H1 (cell line): Measurements from ENCODE around the gene RPRD2. TPM values are rescaled to one million over a fixed set of nuclear protein-coding genes. Genes with fewer than 3 reads are reported as not detected.

Source experiments
- CTCF ChIA-PET: fragments of 300-600 bp; sonication (Branson Sonifier 250); formaldehyde crosslinking; loops from one replicate; lab custom pipeline; 2021; ENCODE audit not compliant: partially characterized antibody; lab: Charles Lee
- POLR2A ChIA-PET: fragments of 300-600 bp; sonication (Branson Sonifier 250); formaldehyde crosslinking; loops from one replicate; lab custom pipeline; 2021; ENCODE audit warnings: inconsistent platforms; ENCODE audit not compliant: partially characterized antibody; lab: Charles Lee
- DNase-seq, 2 experiments: peaks; one replicate each; pipeline versions ENCODE4 v3.0.0 to v3.0.0-alpha.2; 2010 to 2022; ENCODE audit warnings: low spot score in 2 of 2, low read depth in 1 of 2, mixed read lengths in 1 of 2
- FAIRE-seq: peaks from 2 replicates; lab custom pipeline; 2011; peaks lifted over from hg19 to GRCh38; lab: Jason Lieb, UNC
- H2AFZ ChIP-seq: 2 replicates; pipeline ENCODE4 v1.8.1; 2012; ENCODE audit warnings: low read length, inconsistent platforms
- H2AK5ac ChIP-seq: 2 replicates; pipeline ENCODE4 v1.6.1; 2013; ENCODE audit warnings: low read depth, low read length
- H2BK120ac ChIP-seq: replicated peaks from 2 replicates; pipeline ENCODE3; 2013; ENCODE audit warnings: low read depth, low read length, inconsistent platforms
- H2BK12ac ChIP-seq: 2 replicates; pipeline ENCODE4 v1.6.1; 2013; ENCODE audit warnings: low read depth, low read length
- H2BK15ac ChIP-seq: 2 replicates; pipeline ENCODE4 v1.6.1; 2013; ENCODE audit warnings: low read length
- H2BK20ac ChIP-seq: 2 replicates; pipeline ENCODE4 v1.6.1; 2013; ENCODE audit warnings: low read length
- H2BK5ac ChIP-seq: 2 replicates; pipeline ENCODE4 v1.6.1; 2013; ENCODE audit warnings: low read depth, low read length
- H3K14ac ChIP-seq: 2 replicates; pipeline ENCODE4 v1.6.1; 2013; ENCODE audit warnings: inconsistent platforms; ENCODE audit not compliant: insufficient read length
- H3K18ac ChIP-seq: 2 replicates; pipeline ENCODE4 v1.6.1; 2013; ENCODE audit warnings: low read length; ENCODE audit errors: extremely low read depth
- H3K23ac ChIP-seq: 2 replicates; pipeline ENCODE4 v1.6.1; 2013; ENCODE audit warnings: inconsistent platforms; ENCODE audit not compliant: insufficient read length
- H3K23me2 ChIP-seq: 2 replicates; pipeline ENCODE4 v1.6.1; 2013; ENCODE audit warnings: low read depth, low read length
- H3K27ac ChIP-seq: 2 replicates; pipeline ENCODE4 v1.6.1; 2011; ENCODE audit warnings: low read depth, low read length, inconsistent platforms
- H3K27me3 ChIP-seq, 4 experiments: replicated peaks in 1 of 4; 1 replicate in 1 of 4; 2 replicates in 3 of 4; pipeline versions ENCODE4 v1.6.1 to v1.8.1; 2011 to 2013; ENCODE audit warnings: low read length in 3 of 4, mild to moderate bottlenecking in 3 of 4, inconsistent platforms in 2 of 4, mixed read lengths in 2 of 4, moderate library complexity in 1 of 4; ENCODE audit not compliant: control insufficient read depth in 3 of 4, insufficient read depth in 3 of 4; ENCODE audit errors: extremely low read depth in 1 of 4
- H3K36me3 ChIP-seq, 4 experiments: 2 replicates each; pipeline versions ENCODE4 v1.6.1 to v1.8.1; 2011 to 2013; ENCODE audit warnings: mild to moderate bottlenecking in 4 of 4, low read length in 3 of 4, moderate library complexity in 2 of 4, control low read depth in 1 of 4, inconsistent platforms in 1 of 4; ENCODE audit not compliant: insufficient read depth in 4 of 4, control insufficient read depth in 2 of 4
- H3K4ac ChIP-seq: replicated peaks from 2 replicates; pipeline ENCODE3; 2013; ENCODE audit warnings: low read length, low read depth, mixed read lengths, inconsistent platforms; ENCODE audit not compliant: insufficient read length
- H3K4me1 ChIP-seq, 4 experiments: replicated peaks in 1 of 4; 1 replicate in 1 of 4; 2 replicates in 3 of 4; pipeline versions ENCODE4 v1.6.1 to v1.8.1; 2011 to 2013; ENCODE audit warnings: low read length in 3 of 4, inconsistent platforms in 2 of 4, mixed read lengths in 1 of 4; ENCODE audit not compliant: insufficient read depth in 4 of 4, control insufficient read depth in 3 of 4
- H3K4me2 ChIP-seq, 2 experiments: 2 replicates each; pipeline versions ENCODE4 v1.6.1 to v1.8.1; 2011 to 2013; ENCODE audit warnings: low read depth in 2 of 2, low read length in 2 of 2, control low read depth in 1 of 2, inconsistent platforms in 1 of 2, mild to moderate bottlenecking in 1 of 2; ENCODE audit not compliant: insufficient read depth in 1 of 2
- H3K4me3 ChIP-seq, 4 experiments: fragments of 200-600, 300-600 bp in 1 of 4; sonication (generic), shearing (Covaris generic), sonication (Bioruptor Twin) in 1 of 4; 2 replicates each; pipeline versions ENCODE4 v1.5.1 to v1.8.1; 2011 to 2016; ENCODE audit warnings: low read length in 4 of 4, low read depth in 3 of 4, control low read depth in 2 of 4, inconsistent platforms in 2 of 4, mild to moderate bottlenecking in 2 of 4, mixed read lengths in 1 of 4, moderate library complexity in 1 of 4; ENCODE audit not compliant: insufficient read depth in 2 of 4; ENCODE audit errors: extremely low read depth in 1 of 4
- H3K56ac ChIP-seq: replicated peaks from 2 replicates; pipeline ENCODE3; 2013; ENCODE audit warnings: low read depth, mild to moderate bottlenecking, mixed read lengths, low read length, inconsistent platforms; ENCODE audit not compliant: insufficient read length
- H3K79me1 ChIP-seq: 2 replicates; pipeline ENCODE4 v1.6.1; 2013; ENCODE audit warnings: low read depth, low read length, control low read depth
- H3K79me2 ChIP-seq, 2 experiments: 2 replicates each; pipeline versions ENCODE4 v1.6.1 to v1.8.1; 2012 to 2013; ENCODE audit warnings: low read length in 2 of 2, mild to moderate bottlenecking in 2 of 2, inconsistent platforms in 1 of 2; ENCODE audit not compliant: insufficient read depth in 2 of 2, control insufficient read depth in 1 of 2
- H3K9ac ChIP-seq, 4 experiments: replicated peaks in 1 of 4; 1 replicate in 1 of 4; 2 replicates in 3 of 4; pipeline versions ENCODE4 v1.6.1 to v1.8.1; 2011 to 2013; ENCODE audit warnings: low read depth in 3 of 4, low read length in 3 of 4, control low read depth in 2 of 4, mild to moderate bottlenecking in 2 of 4, moderate library complexity in 2 of 4, inconsistent platforms in 1 of 4; ENCODE audit errors: extremely low read depth in 1 of 4
- H3K9me3 ChIP-seq, 2 experiments: 2 replicates each; pipeline versions ENCODE4 v1.6.1 to v1.8.1; 2012 to 2013; ENCODE audit warnings: mild to moderate bottlenecking in 2 of 2, moderate library complexity in 2 of 2, control low read depth in 1 of 2, inconsistent platforms in 1 of 2, low read depth in 1 of 2, low read length in 1 of 2, mixed read lengths in 1 of 2; ENCODE audit not compliant: insufficient read depth in 2 of 2
- H4K20me1 ChIP-seq, 2 experiments: replicated peaks in 1 of 2; 2 replicates each; pipeline versions ENCODE3 to v1.8.1; 2011 to 2013; ENCODE audit warnings: inconsistent platforms in 2 of 2, low read length in 2 of 2, mild to moderate bottlenecking in 1 of 2; ENCODE audit not compliant: insufficient read depth in 2 of 2, control insufficient read depth in 1 of 2
- H4K5ac ChIP-seq: 2 replicates; pipeline ENCODE4 v1.6.1; 2013; ENCODE audit warnings: low read length, low read depth, mixed read lengths, inconsistent platforms; ENCODE audit not compliant: insufficient read length
- H4K8ac ChIP-seq: 2 replicates; pipeline ENCODE4 v1.8.0; 2013; ENCODE audit warnings: mild to moderate bottlenecking, moderate library complexity, low read length, inconsistent platforms; ENCODE audit not compliant: insufficient read depth; ENCODE audit errors: extremely low read depth
- H4K91ac ChIP-seq: replicated peaks from 2 replicates; pipeline ENCODE3; 2013; ENCODE audit warnings: low read length, mixed read lengths, inconsistent platforms; ENCODE audit not compliant: insufficient read length
- EGR1 ChIP-seq: IDR thresholded peaks from 2 replicates; pipeline ENCODE4 v1.6.1; 2011; ENCODE audit warnings: low read depth, low read length, borderline replicate concordance
- JUND ChIP-seq: IDR thresholded peaks from 2 replicates; pipeline ENCODE4 v1.6.1; 2011; ENCODE audit warnings: mild to moderate bottlenecking, improper control_type of control experiment, low read length
- RXRA ChIP-seq: IDR thresholded peaks from 2 replicates; pipeline ENCODE4 v1.6.1; 2011; ENCODE audit warnings: low read depth, mild to moderate bottlenecking, low read length, moderate library complexity; ENCODE audit not compliant: insufficient read depth
- SIN3A ChIP-seq, 2 experiments: IDR thresholded peaks in 1 of 2; conservative IDR thresholded peaks in 1 of 2; 2 replicates each; pipeline ENCODE4 v1.6.1; 2011 to 2012; ENCODE audit warnings: low read length in 2 of 2, improper control_type of control experiment in 1 of 2, low read depth in 1 of 2, mild to moderate bottlenecking in 1 of 2
- SIRT6 ChIP-seq: IDR thresholded peaks from one replicate; pipeline ENCODE4 v1.7.1; 2012; ENCODE audit warnings: low read length, inconsistent platforms
- SP2 ChIP-seq: IDR thresholded peaks from 2 replicates; pipeline ENCODE4 v1.6.1; 2012; ENCODE audit warnings: mild to moderate bottlenecking, low read length, inconsistent platforms
- TBP ChIP-seq: IDR thresholded peaks from 2 replicates; pipeline ENCODE4 v1.6.1; 2011; ENCODE audit warnings: low read depth, low read length, improper control_type of control experiment
- TEAD4 ChIP-seq: IDR thresholded peaks from 2 replicates; pipeline ENCODE4 v1.6.1; 2012; ENCODE audit warnings: low read depth, low read length, inconsistent platforms, mixed read lengths
- ZNF274 ChIP-seq: IDR thresholded peaks from 2 replicates; pipeline ENCODE4 v1.7.0; 2012; ENCODE audit warnings: low read length, borderline replicate concordance; ENCODE audit errors: extremely low read depth
- WGBS, 2 experiments: shearing (Covaris generic) in 1 of 2; methylation state at CpG; one replicate each; pipeline versions ENCODE4 v1.1.6 to v1.1.7; 2013 to 2015; ENCODE audit warnings: low lambda C conversion rate in 2 of 2, mixed read lengths in 2 of 2, inconsistent platforms in 1 of 2, low coverage in 1 of 2, missing lambda C conversion rate in 1 of 2; ENCODE audit not compliant: insufficient replicate concordance in 2 of 2, insufficient coverage in 1 of 2, insufficient read length in 1 of 2; ENCODE audit errors: extremely low coverage in 1 of 2, missing lambda C conversion rate in 1 of 2; 5-methylcytosine and 5-hydroxymethylcytosine counted together
- polyA plus RNA-seq, 7 experiments: library from polyadenylated mRNA; depleted of rRNA in 3 of 7; stranded (reverse) in 5 of 7; unstranded in 2 of 7; fragments of >200 nt in 5 of 7; fragments of 200-250 nt in 2 of 7; gene quantifications; 1 replicate in 5 of 7; 2 replicates in 1 of 7; 4 replicates in 1 of 7; pipeline versions ENCODE4 v1.2.1 to v1.2.3, GENCODE V29; 2011 to 2013; ENCODE audit warnings: missing spikeins in 2 of 7, mixed read lengths in 2 of 7
- total RNA-seq: library from RNA; stranded (reverse); fragmentation: NEBNext Ultra II Directional; extraction: Animal tissue kit (Norgen Biotek cat#: 25700); gene quantifications from 2 replicates; pipeline ENCODE4 v1.2.1, GENCODE V29; 2021
- TF ChIP-seq, protein P1 (sequence below): IDR thresholded peaks from 2 replicates; pipeline ENCODE4 v1.6.1; 2012; ENCODE audit warnings: low read length, inconsistent platforms
- TF ChIP-seq, protein P2 (sequence below): IDR thresholded peaks from 2 replicates; pipeline ENCODE4 v1.6.1; 2012; ENCODE audit warnings: inconsistent platforms
- TF ChIP-seq, protein P3 (sequence below): IDR thresholded peaks from 2 replicates; pipeline ENCODE4 v1.6.1; 2011; ENCODE audit warnings: low read depth, mild to moderate bottlenecking, low read length; ENCODE audit not compliant: insufficient read depth

The RPRD2 gene
- total and polyA plus RNA-seq, 2 of the 8 experiments (the other 6 are each of a cell fraction or from before 2014, with no cell fraction given), result 14.4 to 32.4 TPM

DNA sequence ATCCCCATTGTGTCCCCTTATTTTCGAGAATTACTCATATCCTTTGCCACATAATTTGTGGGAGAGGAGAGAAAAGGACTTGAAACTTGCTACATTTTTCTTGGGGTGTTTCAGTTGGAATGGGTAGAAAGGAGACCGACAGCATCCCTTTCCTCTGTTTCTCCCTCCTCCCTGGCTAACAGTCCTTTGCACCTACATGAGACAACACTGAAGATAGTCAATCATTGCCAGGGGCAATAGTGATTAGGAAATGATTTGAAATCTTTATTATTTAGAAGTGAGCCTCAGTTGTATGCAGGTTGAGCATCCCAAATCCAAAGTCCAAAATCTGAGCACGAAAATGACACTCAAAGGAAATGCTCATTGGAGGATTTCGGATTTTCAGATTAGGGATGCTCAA lies 115.4 kb downstream of the RPRD2 start:
- H3K9me3 ChIP-seq, result no peaks in the 10 kb centered on the region
- H3K18ac ChIP-seq, result no peak overlapping the region
- no peaks in the 10 kb centered on the region for H3K27me3 ChIP-seq
- no peak overlapping the region for H2AFZ ChIP-seq
- no peak overlapping the region for H3K4me3 ChIP-seq
- POLR2A ChIA-PET, result interaction anchor here (0.9 kb wide), 1 partner anchor 8 kb away, joined by 3 read pairs; the partner anchor contains the start of gene TARS2
- no peak overlapping the region for H3K4ac ChIP-seq
- H4K5ac ChIP-seq, result no peak overlapping the region
- no peak overlapping the region for H3K23ac ChIP-seq
- 76% methylated on average over 4 of the region's 4 CpGs; no CpG with 5 or more reads in 1 of the 2 experiments for WGBS, 2 experiments
- H2BK120ac ChIP-seq, result no peak overlapping the region
- H2BK5ac ChIP-seq, result no peak overlapping the region
- H3K4me1 ChIP-seq, result no peaks in the 10 kb centered on the region
- no peak overlapping the region for H3K14ac ChIP-seq
- no peaks in the 10 kb centered on the region for H3K36me3 ChIP-seq
- no peak for DNase-seq
- no peak overlapping the region for H2BK12ac ChIP-seq
- no peak overlapping the region for H3K9ac ChIP-seq
- no peaks in the 10 kb centered on the region for H3K79me1 ChIP-seq
- CTCF ChIA-PET, result interaction anchor here (0.6 kb wide), 2 partner anchors 101 to 286 kb away, joined by 3 read pairs; no protein-coding TSS in a partner anchor
- peaks cover 0 to 2% of the 10 kb centered on the region in 2 experiments for H4K20me1 ChIP-seq
- no peaks in the 10 kb centered on the region for H3K23me2 ChIP-seq
- no peak overlapping the region for H2BK20ac ChIP-seq
- no peaks in the 10 kb centered on the region for H3K79me2 ChIP-seq
- no peak overlapping the region for H4K8ac ChIP-seq
- no peak overlapping the region for H2BK15ac ChIP-seq
- no peak overlapping the region for H3K27ac ChIP-seq
- FAIRE-seq, result no peak
- H4K91ac ChIP-seq, result no peak overlapping the region
- H2AK5ac ChIP-seq, result no peak overlapping the region
- H3K4me2 ChIP-seq, result no peak overlapping the region
- no peak overlapping the region for H3K56ac ChIP-seq
- TF ChIP-seq JUND, result no peak
- no peak for TF ChIP-seq SIRT6
- no peak for TF ChIP-seq SP2
- TF ChIP-seq, protein P1, sequence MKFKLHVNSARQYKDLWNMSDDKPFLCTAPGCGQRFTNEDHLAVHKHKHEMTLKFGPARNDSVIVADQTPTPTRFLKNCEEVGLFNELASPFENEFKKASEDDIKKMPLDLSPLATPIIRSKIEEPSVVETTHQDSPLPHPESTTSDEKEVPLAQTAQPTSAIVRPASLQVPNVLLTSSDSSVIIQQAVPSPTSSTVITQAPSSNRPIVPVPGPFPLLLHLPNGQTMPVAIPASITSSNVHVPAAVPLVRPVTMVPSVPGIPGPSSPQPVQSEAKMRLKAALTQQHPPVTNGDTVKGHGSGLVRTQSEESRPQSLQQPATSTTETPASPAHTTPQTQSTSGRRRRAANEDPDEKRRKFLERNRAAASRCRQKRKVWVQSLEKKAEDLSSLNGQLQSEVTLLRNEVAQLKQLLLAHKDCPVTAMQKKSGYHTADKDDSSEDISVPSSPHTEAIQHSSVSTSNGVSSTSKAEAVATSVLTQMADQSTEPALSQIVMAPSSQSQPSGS, result no peak
- TF ChIP-seq SIN3A (conservative IDR thresholded peaks at IDR 0.05 in 1 of 2, IDR thresholded peaks at IDR 0.05 in 1 of 2; ENCODE audit: low read depth in 1 of 2, low read length in 2 of 2), result no peak
- no peak for TF ChIP-seq RXRA
- no peak for TF ChIP-seq ZNF274
- TF ChIP-seq TEAD4, result no peak
- TF ChIP-seq, protein P2, sequence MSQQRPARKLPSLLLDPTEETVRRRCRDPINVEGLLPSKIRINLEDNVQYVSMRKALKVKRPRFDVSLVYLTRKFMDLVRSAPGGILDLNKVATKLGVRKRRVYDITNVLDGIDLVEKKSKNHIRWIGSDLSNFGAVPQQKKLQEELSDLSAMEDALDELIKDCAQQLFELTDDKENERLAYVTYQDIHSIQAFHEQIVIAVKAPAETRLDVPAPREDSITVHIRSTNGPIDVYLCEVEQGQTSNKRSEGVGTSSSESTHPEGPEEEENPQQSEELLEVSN, result no peak
- TF ChIP-seq, protein P3, sequence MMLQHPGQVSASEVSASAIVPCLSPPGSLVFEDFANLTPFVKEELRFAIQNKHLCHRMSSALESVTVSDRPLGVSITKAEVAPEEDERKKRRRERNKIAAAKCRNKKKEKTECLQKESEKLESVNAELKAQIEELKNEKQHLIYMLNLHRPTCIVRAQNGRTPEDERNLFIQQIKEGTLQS, result no peak
- no peak for TF ChIP-seq TBP
- no peak for TF ChIP-seq EGR1
